ENCODE results near the gene ACD. TPM values are rescaled to one million over a fixed set of nuclear protein-coding genes. Genes with fewer than 3 reads are reported as not detected.
A peak's percentile ranks its signal among the peaks of the same experiment; 100 is the strongest.

ACD gene
- total and polyA plus RNA-seq, 10 donors, result 16.9 to 31.7 (median 24.0) TPM

- H3K27me3 ChIP-seq (replicated peaks in 1 of 7), result no peaks in the 10 kb centered on the region
- peak within 1 kb of the TSS; percentile 74 to 95 (median 90) for H3K27ac ChIP-seq
- H3K9me3 ChIP-seq, result no peaks in the 10 kb centered on the region
- H3K4me1 ChIP-seq, result peaks cover 24 to 81% (median 50%) of the 10 kb centered on the region in 6 donors
- DNase-seq, result peak; percentile 97
- intact Hi-C loops (cut with DNase I; ENCODE audit: low total_unique reads), result no loop called here
- WGBS, 5 donors, result 5 to 8% (median 5%) methylated on average over 24 to 78 of the region's 78 CpGs
- TF ChIP-seq CTCF (IDR thresholded peaks at IDR 0.05 in 8 of 11, conservative IDR thresholded peaks at IDR 0.05 in 3 of 11), result peak in 1 of 11 experiments; percentile 15
- TF ChIP-seq POLR2AphosphoS5 (IDR thresholded peaks at IDR 0.05), result peak; percentile 76 to 89 (median 83)
- TF ChIP-seq POLR2A (IDR thresholded peaks at IDR 0.05), result peak in 1 of 3 donors; percentile 47
- peak within 1 kb of the TSS; percentile 65 to 84 (median 80) for H3K4me3 ChIP-seq
- H3K36me3 ChIP-seq, result peaks cover 0 to 30% (median 0%) of the 10 kb centered on the region in 6 donors
Measured at GRCh38 chr16:67666559-67667452, 6.7 kb upstream of the ACD start, which contains the start of the genes C16orf86 and ENKD1. Gene C16orf86, plus strand, starts transcription at chr16:67666814. Its CDS starts 157 bp downstream, at chr16:67666971. Gene ENKD1, minus strand, starts transcription at chr16:67666750. Its CDS starts 308 bp downstream, at chr16:67666442.

- no peaks in the 10 kb centered on the region for H3K27me3 ChIP-seq (replicated peaks in 1 of 7)
- intact Hi-C loops (cut with DNase I; ENCODE audit: low total_unique reads), result no loop called here
- H3K36me3 ChIP-seq, result peaks cover 0 to 30% (median 0%) of the 10 kb centered on the region in 6 donors
- H3K27ac ChIP-seq, result peak overlapping the region; percentile 74 to 95 (median 90)
- no peaks in the 10 kb centered on the region for H3K9me3 ChIP-seq
- H3K4me1 ChIP-seq, result peaks cover 30 to 82% (median 54%) of the 10 kb centered on the region in 6 donors
- peak; percentile 89 for DNase-seq
- no peak for TF ChIP-seq POLR2A (IDR thresholded peaks at IDR 0.05)
- TF ChIP-seq CTCF (IDR thresholded peaks at IDR 0.05 in 8 of 11, conservative IDR thresholded peaks at IDR 0.05 in 3 of 11), result no peak
- peak in 1 of 3 donors; percentile 3 for TF ChIP-seq POLR2AphosphoS5 (IDR thresholded peaks at IDR 0.05)
- 1 to 2% (median 1%) methylated on average over 15 to 46 of the region's 46 CpGs for WGBS, 5 donors
- H3K4me3 ChIP-seq, result peak overlapping the region; percentile 65 to 84 (median 80)
Measured at GRCh38 chr16:67666032-67666551, 6.0 kb upstream of the ACD start.

GRCh38 chr16:67665598-67665997 lies 5.5 kb upstream of the ACD start:
- Histone ChIP-seq H3K27ac (peak overlapping the region in 5 of 8 donors; percentile 89 to 95 (median 91)), H3K9me3 (no peaks in the 10 kb centered on the region), H3K4me1 (peaks cover 30 to 80% (median 56%) of the 10 kb centered on the region in 6 donors), H3K4me3 (peak overlapping the region in 6 of 8 donors; percentile 79 to 84 (median 80)), H3K36me3 (peaks cover 0 to 30% (median 0%) of the 10 kb centered on the region in 6 donors), H3K27me3 (replicated peaks in 1 of 7) (no peaks in the 10 kb centered on the region)
- intact Hi-C loops (cut with DNase I; ENCODE audit: low total_unique reads), result no loop called here
- TF ChIP-seq CTCF (IDR thresholded peaks at IDR 0.05 in 8 of 11, conservative IDR thresholded peaks at IDR 0.05 in 3 of 11) (no peak), POLR2A (IDR thresholded peaks at IDR 0.05) (no peak), POLR2AphosphoS5 (IDR thresholded peaks at IDR 0.05) (no peak)
- DNase-seq, result no peak
- WGBS, 5 donors, result 70 to 84% (median 77%) methylated on average over 5 of the region's 5 CpGs

All from spleen (tissue), 11 donors.